CD4-positive, alpha-beta T cell treated with Interleukin-4 for 4 hours (primary cell): ENCODE data around the gene TBL3.

Experiments used
- DNase-seq: peaks from one replicate; pipeline ENCODE4 v3.0.0-alpha.2; 2020

TBL3 gene

GRCh38 chr16:1984347-1985225 is 12.7 kb downstream of the TBL3 start:
- no peak for DNase-seq

- no peak for DNase-seq
Observed at GRCh38 chr16:1985466-1986150, 13.8 kb downstream of the TBL3 start.

GRCh38 chr16:1987198-1987597 is 15.3 kb downstream of the TBL3 start:
- DNase-seq: no peak

GRCh38 chr16:1989209-1990100 is 17.6 kb downstream of the TBL3 start, which contains the start of gene SYNGR3:
SYNGR3 (plus strand) TSS chr16:1989970; CDS start chr16:1990103, 133 bp downstream.
- no peak for DNase-seq

GRCh38 chr16:1990101-1990350 is 18.2 kb downstream of the TBL3 start:
- no peak for DNase-seq

- DNase-seq: peak; percentile 24
Observed at GRCh38 chr16:1990351-1991134, 18.7 kb downstream of the TBL3 start.

GRCh38 chr16:1991135-1991551 is 19.3 kb downstream of the TBL3 start:
- DNase-seq: peak; percentile 62

- DNase-seq: no peak
Observed at GRCh38 chr16:1991588-1991947, 19.7 kb downstream of the TBL3 start.

- peak; percentile 94 for DNase-seq
Observed at GRCh38 chr16:1991948-1992703, 20.3 kb downstream of the TBL3 start.

GRCh38 chr16:1992704-1993317 is 21.0 kb downstream of the TBL3 start:
- DNase-seq: no peak

- DNase-seq: peak; percentile 14
Observed at GRCh38 chr16:1993731-1994131, 21.9 kb downstream of the TBL3 start.

GRCh38 chr16:1997494-1998359 is 25.9 kb downstream of the TBL3 start:
- DNase-seq: no peak

- no peak for DNase-seq
Observed at GRCh38 chr16:1998360-1998835, 26.5 kb downstream of the TBL3 start.

GRCh38 chr16:1998852-1999801 is 27.3 kb downstream of the TBL3 start:
- no peak for DNase-seq

GRCh38 chr16:1999866-2000514 is 28.1 kb downstream of the TBL3 start:
- DNase-seq: no peak

- no peak for DNase-seq
Observed at GRCh38 chr16:2001035-2001434, 29.2 kb downstream of the TBL3 start.

- DNase-seq: no peak
Observed at GRCh38 chr16:2001456-2002355, 29.9 kb downstream of the TBL3 start.
